H9 (cell line): Measurements from ENCODE around the gene LTBP2. TPM values are rescaled to one million over a fixed set of nuclear protein-coding genes. Genes with fewer than 3 reads are reported as not detected.

Source experiments
- DNase-seq: peaks from one replicate; pipeline ENCODE4 v3.0.0-alpha.2; 2017
- H2AFZ ChIP-seq: one replicate; pipeline ENCODE4 v1.6.1; 2013; ENCODE audit warnings: mild to moderate bottlenecking, low read length, control low read depth, moderate library complexity
- H2AK5ac ChIP-seq: 2 replicates; pipeline ENCODE4 v1.6.1; 2013; ENCODE audit warnings: low read length, control low read depth, mixed read lengths; ENCODE audit not compliant: insufficient read length
- H2BK120ac ChIP-seq: one replicate; pipeline ENCODE4 v1.6.1; 2013; ENCODE audit warnings: low read depth, mild to moderate bottlenecking, low read length, control low read depth, inconsistent platforms; ENCODE audit not compliant: poor library complexity, severe bottlenecking
- H2BK12ac ChIP-seq: 2 replicates; pipeline ENCODE4 v1.6.1; 2013; ENCODE audit warnings: low read length, control low read depth, mixed read lengths, low read depth; ENCODE audit not compliant: insufficient read length
- H2BK15ac ChIP-seq: 2 replicates; pipeline ENCODE4 v1.6.1; 2013; ENCODE audit warnings: low read depth, low read length, control low read depth
- H2BK20ac ChIP-seq: one replicate; pipeline ENCODE4 v1.6.1; 2013; ENCODE audit warnings: low read depth, mild to moderate bottlenecking, low read length, control low read depth, inconsistent platforms; ENCODE audit not compliant: poor library complexity, severe bottlenecking
- H2BK5ac ChIP-seq: 2 replicates; pipeline ENCODE4 v1.6.1; 2013; ENCODE audit warnings: low read length, control low read depth, mixed read lengths; ENCODE audit not compliant: insufficient read length
- H3K14ac ChIP-seq: 2 replicates; pipeline ENCODE4 v1.6.1; 2013; ENCODE audit warnings: low read length, control low read depth; ENCODE audit not compliant: insufficient read depth
- H3K18ac ChIP-seq: 2 replicates; pipeline ENCODE4 v1.6.1; 2013; ENCODE audit warnings: low read depth, mild to moderate bottlenecking, mixed read lengths, low read length, control low read depth; ENCODE audit not compliant: insufficient read length
- H3K23ac ChIP-seq: 2 replicates; pipeline ENCODE4 v1.6.1; 2013; ENCODE audit warnings: low read length, control low read depth, mixed read lengths, low read depth; ENCODE audit not compliant: insufficient read length
- H3K23me2 ChIP-seq: 2 replicates; pipeline ENCODE4 v1.6.1; 2013; ENCODE audit warnings: low read depth, mild to moderate bottlenecking, mixed read lengths, low read length, control low read depth; ENCODE audit not compliant: insufficient read length, poor library complexity, severe bottlenecking
- H3K27ac ChIP-seq: 2 replicates; pipeline ENCODE4 v1.5.1; 2013; ENCODE audit warnings: low read length, control low read depth, mixed read lengths, low read depth; ENCODE audit not compliant: insufficient read length
- H3K27me3 ChIP-seq: 2 replicates; pipeline ENCODE4 v1.6.1; 2013; ENCODE audit warnings: low read length, control low read depth, inconsistent platforms; ENCODE audit not compliant: insufficient read depth
- H3K4ac ChIP-seq: 2 replicates; pipeline ENCODE4 v1.6.1; 2013; ENCODE audit warnings: low read depth, mild to moderate bottlenecking, control low read depth, inconsistent platforms, low read length, moderate library complexity
- H3K4me1 ChIP-seq: 2 replicates; pipeline ENCODE4 v1.6.1; 2013; ENCODE audit warnings: low read length, control low read depth, inconsistent platforms; ENCODE audit not compliant: insufficient read depth
- H3K4me2 ChIP-seq: 2 replicates; pipeline ENCODE4 v1.6.1; 2013; ENCODE audit warnings: low read length, control low read depth, mixed read lengths; ENCODE audit not compliant: insufficient read length, insufficient read depth
- H3K56ac ChIP-seq: 2 replicates; pipeline ENCODE4 v1.6.1; 2013; ENCODE audit warnings: low read depth, mild to moderate bottlenecking, mixed read lengths, low read length, control low read depth; ENCODE audit not compliant: insufficient read length
- H3K79me1 ChIP-seq: 2 replicates; pipeline ENCODE4 v1.6.1; 2013; ENCODE audit warnings: low read depth, mild to moderate bottlenecking, moderate library complexity, low read length, control low read depth, inconsistent platforms; ENCODE audit not compliant: insufficient read depth, poor library complexity, severe bottlenecking
- H3K79me2 ChIP-seq: 2 replicates; pipeline ENCODE4 v1.6.1; 2013; ENCODE audit warnings: low read length, control low read depth, inconsistent platforms; ENCODE audit not compliant: insufficient read depth
- H3K9ac ChIP-seq: 2 replicates; pipeline ENCODE4 v1.6.1; 2013; ENCODE audit warnings: low read length, control low read depth, mixed read lengths; ENCODE audit not compliant: insufficient read length; ENCODE audit errors: extremely low read depth
- H3K9me3 ChIP-seq: one replicate; pipeline ENCODE4 v1.6.1; 2013; ENCODE audit warnings: low read depth, low read length, inconsistent platforms; ENCODE audit not compliant: control insufficient read depth
- H3T11ph ChIP-seq: one replicate; pipeline ENCODE4 v1.6.1; 2013; ENCODE audit warnings: mild to moderate bottlenecking, low read length, control low read depth, inconsistent platforms
- H4K20me1 ChIP-seq: one replicate; pipeline ENCODE4 v1.6.1; 2013; ENCODE audit not compliant: control insufficient read depth, insufficient read length, insufficient read depth
- H4K5ac ChIP-seq: 2 replicates; pipeline ENCODE4 v1.6.1; 2013; ENCODE audit warnings: low read depth, mild to moderate bottlenecking, mixed read lengths, low read length, control low read depth; ENCODE audit not compliant: insufficient read length
- H4K8ac ChIP-seq: replicated peaks from 2 replicates; pipeline ENCODE4 v1.6.1; 2013; ENCODE audit warnings: low read length, control low read depth, mixed read lengths, low read depth; ENCODE audit not compliant: insufficient read length
- H4K91ac ChIP-seq: 2 replicates; pipeline ENCODE4 v1.6.1; 2013; ENCODE audit warnings: low read depth, mild to moderate bottlenecking, moderate library complexity, mixed read lengths, low read length, control low read depth; ENCODE audit not compliant: insufficient read length
- H3K27ac Mint-ChIP-seq, 3 experiments: 2 replicates in 2 of 3; 3 replicates in 1 of 3; pipeline ENCODE4 v1.8.0; 2020 to 2021; ENCODE audit warnings: mixed read lengths in 3 of 3, mild to moderate bottlenecking in 1 of 3, moderate library complexity in 1 of 3
- H3K27me3 Mint-ChIP-seq: 2 replicates; pipeline ENCODE4 v1.8.0; 2021; ENCODE audit warnings: low read depth, mild to moderate bottlenecking, moderate library complexity, mixed read lengths
- H3K36me3 Mint-ChIP-seq, 3 experiments: 2 replicates in 2 of 3; 3 replicates in 1 of 3; pipeline ENCODE4 v1.8.0; 2020 to 2021; ENCODE audit warnings: low read depth in 3 of 3, mixed read lengths in 3 of 3; ENCODE audit not compliant: insufficient read depth in 1 of 3
- H3K4me1 Mint-ChIP-seq, 2 experiments: 2 replicates each; pipeline ENCODE4 v1.8.0; 2020; ENCODE audit warnings: mixed read lengths in 2 of 2
- H3K4me3 Mint-ChIP-seq, 2 experiments: 2 replicates in 1 of 2; 3 replicates in 1 of 2; pipeline ENCODE4 v1.8.0; 2020 to 2021; ENCODE audit warnings: mild to moderate bottlenecking in 2 of 2, mixed read lengths in 2 of 2, moderate library complexity in 1 of 2
- H3K9me3 Mint-ChIP-seq, 2 experiments: 2 replicates in 1 of 2; 3 replicates in 1 of 2; pipeline ENCODE4 v1.8.0; 2020; ENCODE audit warnings: mild to moderate bottlenecking in 2 of 2, mixed read lengths in 2 of 2, moderate library complexity in 1 of 2
- WGBS: extraction: QIAGEN DNeasy Blood & Tissue Kit; methylation state at CpG from one replicate; pipeline ENCODE4 v1.1.7; 2013; ENCODE audit warnings: missing lambda C conversion rate, low lambda C conversion rate, mixed read lengths; ENCODE audit not compliant: insufficient read length; ENCODE audit errors: extremely low coverage; 5-methylcytosine and 5-hydroxymethylcytosine counted together
- total RNA-seq: library from RNA; stranded (reverse); gene quantifications from 2 replicates; pipeline ENCODE4 v1.2.1, GENCODE V29; 2021
- TF ChIP-seq, protein P1 (sequence below): fragments of 200-600 bp; sonication (generic); conservative IDR thresholded peaks from 3 replicates; pipeline ENCODE4 v1.8.0; 2021; ENCODE audit warnings: antibody characterized with exemption, mild to moderate bottlenecking

Gene LTBP2
- total RNA-seq, 1 experiment from 2014 or later, result 0.77 TPM

DNA sequence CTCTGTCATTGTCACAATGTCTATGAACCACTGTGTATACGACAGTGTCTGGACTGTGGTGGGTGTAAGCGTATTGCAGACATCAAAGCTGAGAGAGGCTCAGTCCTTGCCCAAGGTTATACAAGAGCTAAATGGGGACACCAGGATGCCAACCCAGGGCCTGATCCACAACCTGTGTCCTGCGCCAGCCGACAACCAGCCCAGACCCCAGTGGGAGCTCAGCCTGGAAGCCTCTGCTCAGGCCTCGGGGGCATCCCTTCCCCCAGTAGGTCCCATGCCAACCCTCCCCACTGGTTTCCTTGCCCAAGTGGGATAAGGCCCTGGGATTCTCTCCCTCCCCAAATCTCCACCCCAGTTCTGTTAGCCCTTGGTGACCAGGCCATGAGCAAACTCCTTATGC, 54.3 kb downstream of the LTBP2 start:
- Histone ChIP-seq H2BK12ac (no peak overlapping the region), H3K23me2 (no peaks in the 10 kb centered on the region), H2AFZ (no peak overlapping the region), H4K5ac (no peak overlapping the region), H3K27ac (no peak overlapping the region), H3K23ac (no peak overlapping the region), H2BK15ac (no peak overlapping the region), H3K4me2 (no peak overlapping the region), H3K4ac (no peak overlapping the region), H3K9ac (no peak overlapping the region), H3K4me1 (no peaks in the 10 kb centered on the region), H4K91ac (no peak overlapping the region), H3K79me2 (no peaks in the 10 kb centered on the region), H4K20me1 (no peaks in the 10 kb centered on the region), H3K9me3 (no peaks in the 10 kb centered on the region), H4K8ac (no peak overlapping the region), H3K56ac (no peak overlapping the region), H2AK5ac (no peak overlapping the region), H2BK5ac (no peak overlapping the region), H2BK120ac (no peak overlapping the region), H3T11ph (no peak overlapping the region), H3K79me1 (no peaks in the 10 kb centered on the region), H3K18ac (no peak overlapping the region), H3K14ac (no peak overlapping the region), H3K27me3 (no peaks in the 10 kb centered on the region), H2BK20ac (no peak overlapping the region)
- Mint-ChIP-seq H3K27ac (no peak overlapping the region), H3K9me3 (no peaks in the 10 kb centered on the region), H3K27me3 (peaks cover 1% of the 10 kb centered on the region; the same call in 1 of the 2 replicates), H3K36me3 (no peaks in the 10 kb centered on the region), H3K4me1 (peaks cover 0 to 6% of the 10 kb centered on the region in 2 experiments; a peak in 2 of 4 replicates), H3K4me3 (no peak overlapping the region)
- TF ChIP-seq, protein P1, sequence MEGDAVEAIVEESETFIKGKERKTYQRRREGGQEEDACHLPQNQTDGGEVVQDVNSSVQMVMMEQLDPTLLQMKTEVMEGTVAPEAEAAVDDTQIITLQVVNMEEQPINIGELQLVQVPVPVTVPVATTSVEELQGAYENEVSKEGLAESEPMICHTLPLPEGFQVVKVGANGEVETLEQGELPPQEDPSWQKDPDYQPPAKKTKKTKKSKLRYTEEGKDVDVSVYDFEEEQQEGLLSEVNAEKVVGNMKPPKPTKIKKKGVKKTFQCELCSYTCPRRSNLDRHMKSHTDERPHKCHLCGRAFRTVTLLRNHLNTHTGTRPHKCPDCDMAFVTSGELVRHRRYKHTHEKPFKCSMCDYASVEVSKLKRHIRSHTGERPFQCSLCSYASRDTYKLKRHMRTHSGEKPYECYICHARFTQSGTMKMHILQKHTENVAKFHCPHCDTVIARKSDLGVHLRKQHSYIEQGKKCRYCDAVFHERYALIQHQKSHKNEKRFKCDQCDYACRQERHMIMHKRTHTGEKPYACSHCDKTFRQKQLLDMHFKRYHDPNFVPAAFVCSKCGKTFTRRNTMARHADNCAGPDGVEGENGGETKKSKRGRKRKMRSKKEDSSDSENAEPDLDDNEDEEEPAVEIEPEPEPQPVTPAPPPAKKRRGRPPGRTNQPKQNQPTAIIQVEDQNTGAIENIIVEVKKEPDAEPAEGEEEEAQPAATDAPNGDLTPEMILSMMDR, result no peak
- no CpG with 5 or more reads among the region's 5 CpGs for WGBS
- DNase-seq, result no peak
